Jurkat, Clone E6-1 (cell line): ENCODE data around the gene OSBPL8.
A peak's percentile ranks its signal among the peaks of the same experiment; 100 is the strongest.
"Not testable (repeated sequence)": the region's sequence is repeated elsewhere in the genome, so short reads cannot be mapped to it uniquely, and the experiment has no call there.

Experiments
- DNase-seq: peaks from one replicate; pipeline ENCODE4 v3.0.0-alpha.2; 2011; ENCODE audit warnings: low read depth, low spot score
- H3K4me3 ChIP-seq: 2 replicates; pipeline ENCODE4 v1.5.1; 2011; ENCODE audit warnings: mild to moderate bottlenecking, low read length, control low read depth, moderate library complexity

Gene OSBPL8

DNA sequence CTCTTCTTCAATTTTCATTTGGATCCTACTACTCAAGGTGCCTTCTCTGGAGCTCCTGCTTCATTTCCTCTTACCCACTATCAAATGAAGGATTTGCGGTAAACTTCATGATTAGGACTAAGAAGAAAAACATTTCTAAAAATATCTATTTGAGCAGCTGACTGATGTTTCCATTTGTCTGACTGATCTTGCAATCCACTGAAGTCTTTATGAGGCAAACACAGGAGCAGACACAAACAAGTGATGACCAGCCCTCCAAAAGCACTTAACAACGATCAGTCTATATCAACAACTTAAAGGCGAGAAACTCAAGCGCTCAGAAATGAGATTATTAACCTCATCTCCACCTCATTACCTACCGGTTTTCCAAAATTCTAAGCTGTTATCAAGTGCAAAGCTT lies 26.2 kb downstream of the OSBPL8 start:
- no peak overlapping the region for H3K4me3 ChIP-seq
- no peak for DNase-seq

DNA sequence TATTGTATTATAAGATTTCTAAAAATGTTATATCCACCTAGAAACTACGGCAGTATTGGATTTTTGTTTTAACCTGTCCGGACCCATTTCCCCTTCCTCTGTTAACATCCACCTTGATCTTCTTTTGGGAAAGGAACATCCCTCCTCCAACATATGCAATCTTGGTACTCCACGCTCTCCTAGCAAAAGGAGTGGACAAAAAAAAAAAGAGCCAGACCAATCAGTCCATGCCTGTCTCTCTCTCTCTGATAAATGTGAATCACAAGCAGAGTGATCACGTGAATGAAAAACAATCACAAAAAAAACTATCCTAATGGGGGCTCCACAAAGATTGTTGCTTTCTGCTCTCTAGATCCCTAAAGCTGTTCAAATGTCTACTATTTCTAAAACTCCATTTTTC lies 27.1 kb downstream of the OSBPL8 start:
- DNase-seq = no peak
- H3K4me3 ChIP-seq = no peak overlapping the region

DNA sequence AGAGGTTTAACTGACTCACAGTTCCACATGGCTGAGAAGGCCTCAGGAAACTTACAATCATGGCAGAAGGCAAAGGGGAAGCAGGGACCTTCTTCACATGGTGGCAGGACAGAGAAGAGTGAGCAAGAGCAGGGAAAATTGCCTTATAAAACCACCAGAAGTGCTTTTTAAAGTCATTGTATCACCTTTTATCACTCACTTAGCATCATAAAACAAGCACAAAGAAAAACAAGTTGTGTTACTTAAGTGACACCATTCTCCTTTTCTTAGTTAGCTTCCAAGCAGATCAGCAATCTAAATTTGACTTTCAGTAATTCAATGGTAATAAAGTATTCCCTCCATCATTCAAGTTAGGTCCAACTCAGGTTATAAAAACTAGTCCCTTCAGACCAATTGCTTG lies 28.5 kb downstream of the OSBPL8 start:
- H3K4me3 ChIP-seq = no peak overlapping the region
- DNase-seq = no peak

DNA sequence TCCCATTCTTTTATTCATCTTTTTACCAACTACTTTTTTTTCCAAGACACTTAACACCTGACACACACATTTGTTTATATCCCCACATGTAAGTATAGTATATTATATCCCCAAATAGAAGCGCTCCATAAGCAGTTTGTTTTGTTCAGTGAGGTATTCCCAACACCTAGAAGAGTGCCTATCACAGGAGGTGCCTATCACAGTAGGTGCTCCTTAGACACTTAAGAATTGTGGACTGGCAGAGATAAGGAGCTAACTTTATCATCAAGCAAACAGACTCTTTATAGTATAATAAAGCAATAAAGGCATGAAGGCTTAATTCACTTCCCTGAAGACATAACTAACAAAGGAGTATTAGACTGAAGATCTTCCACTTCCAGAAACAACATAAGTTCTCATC lies 29.1 kb downstream of the OSBPL8 start:
- DNase-seq = no peak
- H3K4me3 ChIP-seq = no peak overlapping the region

DNA sequence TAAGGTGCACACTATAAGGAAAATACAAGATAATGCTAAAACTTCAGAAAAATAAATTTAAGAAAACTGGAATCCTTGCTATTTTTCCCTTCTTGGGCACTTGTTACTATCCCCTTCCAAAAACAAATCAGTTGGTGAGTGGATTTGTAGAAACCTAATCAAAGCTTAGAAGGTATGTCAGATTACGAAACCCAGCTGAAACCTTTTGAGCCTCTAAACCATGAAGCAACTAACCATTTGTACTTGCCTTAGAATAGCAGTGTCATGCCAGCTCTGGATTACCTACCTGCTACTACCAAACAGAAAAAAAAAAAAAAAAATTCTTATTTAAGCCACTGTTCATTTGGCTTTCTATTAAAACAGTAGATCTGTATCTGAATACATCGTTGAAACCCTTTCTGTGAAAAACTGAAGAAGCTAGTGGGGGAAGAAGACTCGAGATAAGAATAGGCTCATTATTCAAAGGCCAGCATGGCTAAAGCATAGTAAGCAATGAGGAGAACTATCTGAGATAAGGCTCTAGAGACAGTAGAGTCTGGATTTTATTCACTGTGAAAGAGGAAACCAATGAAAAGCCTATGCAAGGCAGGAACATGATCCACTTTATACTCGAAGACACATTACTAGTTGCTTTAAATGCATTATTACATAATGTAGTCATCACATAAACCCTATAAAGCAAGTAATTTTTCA lies 30.2 kb downstream of the OSBPL8 start:
- no peak for DNase-seq
- no peak overlapping the region for H3K4me3 ChIP-seq

DNA sequence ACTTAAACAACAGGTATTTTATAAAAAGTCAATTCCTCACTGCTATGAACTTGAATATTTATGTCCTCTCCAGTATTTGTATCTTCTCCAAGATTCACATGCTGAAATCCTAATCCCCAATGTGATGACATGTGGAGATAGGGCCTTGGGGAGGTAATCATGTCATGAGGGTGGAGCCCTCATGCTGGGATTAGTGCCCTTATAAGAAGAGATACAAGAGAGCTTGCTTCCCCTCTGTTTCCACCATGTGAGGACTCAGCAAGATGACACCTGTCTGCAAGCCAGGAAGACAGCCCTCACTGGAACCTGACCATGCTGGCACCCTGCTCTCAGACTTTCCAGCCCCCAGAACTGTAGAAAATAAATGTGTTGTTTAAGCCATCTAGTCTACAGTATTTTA lies 36.2 kb downstream of the OSBPL8 start:
- no peak for DNase-seq
- no peak overlapping the region for H3K4me3 ChIP-seq

DNA sequence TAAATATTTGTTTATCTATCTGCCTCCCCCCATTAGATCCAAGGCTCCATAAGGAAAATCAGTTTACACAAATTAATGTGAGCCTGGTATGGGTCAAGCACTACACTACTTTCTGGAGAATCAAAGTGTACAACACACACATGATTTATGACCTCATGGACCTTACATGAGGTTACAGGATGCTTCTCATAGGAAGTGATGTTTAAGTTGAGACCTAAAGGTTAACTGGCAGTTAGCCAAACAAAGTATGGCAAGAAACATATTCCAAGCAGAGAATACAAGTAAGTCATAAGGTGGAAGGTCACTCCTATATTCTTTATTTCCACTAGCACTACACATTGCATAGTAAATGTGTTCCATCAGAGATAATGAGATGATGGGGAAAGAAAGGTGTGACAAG lies 39.2 kb downstream of the OSBPL8 start:
- no peak for DNase-seq
- no peak overlapping the region for H3K4me3 ChIP-seq

DNA sequence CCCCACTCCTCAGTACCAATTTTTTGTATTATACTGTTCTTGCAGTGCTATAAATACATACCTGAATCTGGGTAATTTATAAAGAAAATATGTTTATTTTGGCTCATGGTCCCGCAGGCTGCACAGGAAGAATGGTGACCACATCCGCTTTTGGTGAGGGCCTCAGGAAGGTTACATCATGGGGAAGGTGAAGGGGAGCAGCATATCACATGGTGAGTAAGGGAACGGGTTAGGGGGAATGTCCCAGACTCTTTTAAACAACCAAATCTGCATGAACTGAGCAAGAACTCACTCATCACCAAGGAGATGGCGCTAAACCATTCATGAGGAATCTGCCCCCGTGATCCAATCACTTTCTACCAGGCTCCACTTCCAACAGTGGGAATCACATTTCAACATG lies 40.0 kb downstream of the OSBPL8 start:
- no peak overlapping the region for H3K4me3 ChIP-seq
- DNase-seq = peak; percentile 26

DNA sequence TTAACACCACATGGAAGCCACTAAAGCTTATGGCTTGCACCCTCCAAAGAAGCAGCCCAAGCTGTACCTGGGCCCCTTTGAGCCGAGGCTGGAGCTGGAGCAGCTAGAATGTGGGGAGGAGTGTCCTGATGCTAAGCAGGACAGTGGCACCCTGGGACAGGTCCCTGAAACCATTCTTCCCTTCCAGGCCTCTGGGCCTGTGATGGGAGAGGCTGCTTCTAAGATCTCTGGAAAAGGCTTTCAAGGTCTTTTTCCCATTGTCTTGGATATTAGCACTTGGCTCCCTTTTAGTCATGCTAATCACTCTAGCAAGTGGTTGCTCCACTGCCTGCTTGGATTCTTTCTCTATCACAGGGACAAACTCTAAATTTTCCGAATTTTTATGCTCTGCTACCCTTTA lies 40.9 kb downstream of the OSBPL8 start:
- no peak for DNase-seq
- no peak overlapping the region for H3K4me3 ChIP-seq

DNA sequence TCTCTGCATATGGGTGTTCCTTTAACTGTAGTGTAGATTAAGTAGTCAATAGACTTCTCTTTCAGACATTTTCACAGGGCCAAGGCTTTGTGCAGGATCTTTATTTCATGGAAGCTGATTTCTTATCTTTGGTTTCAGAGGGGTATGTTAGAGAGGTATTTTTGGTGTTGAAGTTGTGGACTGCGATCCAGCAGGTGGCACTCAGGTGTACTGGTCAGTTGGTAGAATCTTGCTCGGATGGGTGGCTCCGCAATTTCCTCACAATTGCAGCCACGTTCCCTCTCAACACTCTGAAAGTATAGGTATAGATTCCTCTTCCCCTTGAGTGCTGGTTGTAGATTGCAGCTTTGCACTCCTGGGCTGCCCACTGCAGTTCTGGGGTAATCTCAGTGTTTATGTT lies 44.3 kb downstream of the OSBPL8 start:
- H3K4me3 ChIP-seq = no peak overlapping the region
- DNase-seq = no peak

DNA sequence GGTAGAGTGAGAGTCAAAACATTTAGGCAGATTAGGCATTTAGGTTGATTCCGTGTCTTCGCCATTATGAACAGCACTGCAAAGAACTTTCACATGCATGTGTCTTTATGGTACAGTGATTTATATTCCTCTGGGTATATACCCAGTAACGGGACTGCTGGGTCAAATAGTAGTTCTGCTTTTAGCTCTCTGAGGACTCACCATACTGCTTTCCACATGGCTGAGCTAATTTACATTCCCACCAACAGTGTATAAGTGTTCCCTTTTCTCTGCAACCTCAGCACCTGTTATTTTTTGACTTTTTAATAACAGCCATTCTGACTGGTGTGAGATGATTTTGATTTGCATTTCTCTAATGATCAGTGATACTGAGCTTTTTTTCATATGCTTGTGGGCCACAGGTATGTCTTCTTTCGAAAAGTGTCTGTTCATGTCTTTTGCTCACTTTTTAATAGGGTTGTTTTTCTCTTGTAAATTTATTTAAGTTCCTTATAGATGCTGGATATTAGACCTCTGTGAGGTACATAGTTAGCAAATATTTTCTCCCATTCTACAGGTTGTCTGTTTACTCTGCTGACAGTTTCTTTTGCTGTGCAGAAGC lies 48.4 kb downstream of the OSBPL8 start:
- not testable (repeated sequence) for H3K4me3 ChIP-seq, DNase-seq

DNA sequence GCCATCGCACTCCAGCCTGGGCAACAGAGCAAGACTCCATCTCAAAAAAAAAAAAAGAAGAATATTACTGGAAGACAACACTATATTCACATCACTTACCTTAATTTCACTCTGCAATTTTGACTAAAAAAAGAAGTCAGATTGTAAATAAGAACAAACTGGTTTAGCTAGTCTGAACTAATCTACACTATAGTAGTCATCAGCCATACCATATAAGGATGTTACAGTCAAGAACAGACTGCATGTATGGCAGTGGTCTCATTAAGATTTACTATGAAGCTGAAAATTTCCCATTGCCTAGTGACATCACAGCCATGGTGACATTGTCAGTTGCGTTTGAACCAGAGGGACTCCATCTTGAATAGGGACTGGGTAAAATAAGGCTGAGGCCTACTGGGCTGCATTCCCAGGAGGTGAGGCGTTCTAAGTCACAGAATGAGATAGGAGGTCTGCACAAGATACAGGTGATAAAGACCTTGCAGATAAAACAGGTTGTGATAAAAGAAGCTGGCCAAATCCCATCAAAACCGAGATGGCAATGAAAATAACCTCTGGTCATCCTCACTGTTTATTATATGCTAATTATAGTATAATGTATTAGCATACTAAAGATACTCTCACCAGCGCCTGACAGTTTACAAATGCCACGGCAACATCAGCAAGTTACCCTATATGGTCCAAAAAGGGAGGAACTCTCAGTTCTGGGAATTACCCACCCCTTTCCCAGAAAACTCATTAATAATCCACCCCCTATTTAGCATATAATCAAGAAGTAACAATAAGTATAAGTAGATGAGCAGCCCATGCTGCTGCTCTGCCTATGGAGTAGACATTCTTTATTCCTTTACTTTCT lies 51.2 kb downstream of the OSBPL8 start:
- no peak for DNase-seq
- H3K4me3 ChIP-seq = no peak overlapping the region

DNA sequence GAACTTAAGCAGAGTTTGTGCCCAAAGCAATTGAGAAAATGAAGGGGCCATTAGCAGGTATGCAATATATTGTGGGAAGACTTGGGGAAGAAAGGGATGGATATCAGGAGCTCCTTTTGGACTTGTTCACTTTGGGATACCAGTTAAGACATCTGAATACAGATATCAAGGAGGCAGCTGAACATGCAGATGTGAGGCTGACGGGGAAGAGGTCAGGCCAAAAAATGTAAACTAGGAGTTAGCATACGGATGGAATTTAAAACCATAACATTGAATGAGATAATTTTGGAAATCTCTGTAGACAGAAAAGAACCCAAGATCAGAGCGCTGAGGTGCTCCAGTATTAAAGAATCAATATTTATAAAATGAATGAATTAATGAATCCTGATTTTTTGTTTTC lies 53.4 kb downstream of the OSBPL8 start:
- DNase-seq = no peak
- no peak overlapping the region for H3K4me3 ChIP-seq

DNA sequence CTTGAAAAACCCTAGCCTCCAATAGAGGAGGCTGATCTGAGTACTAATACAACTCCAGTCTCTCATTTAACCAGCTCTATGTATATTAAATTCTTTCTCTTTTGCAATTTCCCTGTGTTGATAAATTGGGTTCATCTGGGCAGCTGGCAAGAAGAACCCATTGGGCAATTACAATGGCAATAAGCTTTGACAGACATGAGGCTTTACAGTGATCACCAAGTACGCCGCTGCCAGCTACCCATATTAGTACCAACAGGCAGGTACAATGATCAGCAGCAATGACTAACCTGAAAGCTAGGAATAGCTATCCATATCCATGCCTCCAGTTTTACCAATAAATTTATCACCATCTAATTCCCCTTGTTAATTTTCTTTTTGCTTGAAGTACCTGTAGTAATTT lies 54.5 kb downstream of the OSBPL8 start:
- no peak overlapping the region for H3K4me3 ChIP-seq
- no peak for DNase-seq

DNA sequence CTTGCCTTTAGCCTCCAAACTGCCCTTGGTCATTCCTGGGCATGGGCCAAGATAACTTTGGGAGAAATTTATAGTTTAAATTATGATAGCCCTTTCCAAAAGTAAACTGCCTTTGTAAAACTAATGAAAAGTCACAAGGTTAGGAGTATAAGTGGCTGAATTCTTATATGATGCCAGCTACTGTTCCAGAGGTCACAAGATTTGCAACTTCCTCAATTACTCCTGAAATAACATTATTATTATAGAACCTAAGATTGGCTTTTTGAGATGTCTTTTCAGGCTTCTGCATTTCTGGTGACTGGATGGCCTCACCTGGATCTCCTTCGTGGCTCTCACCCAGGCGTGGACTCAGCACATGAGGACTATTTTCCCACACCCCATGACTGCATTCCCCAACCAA lies 55.0 kb downstream of the OSBPL8 start:
- no peak for DNase-seq
- H3K4me3 ChIP-seq = no peak overlapping the region

DNA sequence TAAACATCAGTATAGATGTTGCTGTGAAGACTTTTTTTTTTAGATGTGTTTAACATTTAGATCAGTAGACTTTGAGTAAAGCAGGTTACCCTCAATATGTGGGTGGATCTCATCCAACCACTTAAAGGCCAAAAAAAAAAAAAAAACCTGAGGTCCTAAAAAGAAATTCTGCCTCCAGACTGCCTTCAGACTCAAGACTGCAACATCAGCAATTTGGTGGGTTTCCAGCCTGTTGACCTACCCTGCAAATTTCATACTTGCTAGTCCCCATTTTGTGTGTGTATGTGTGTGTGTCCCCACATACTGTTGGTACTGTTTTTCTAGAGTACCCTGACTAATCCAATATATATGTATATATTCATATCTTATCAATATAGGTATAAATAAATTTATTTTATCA lies 55.6 kb downstream of the OSBPL8 start:
- no peak overlapping the region for H3K4me3 ChIP-seq
- no peak for DNase-seq

DNA sequence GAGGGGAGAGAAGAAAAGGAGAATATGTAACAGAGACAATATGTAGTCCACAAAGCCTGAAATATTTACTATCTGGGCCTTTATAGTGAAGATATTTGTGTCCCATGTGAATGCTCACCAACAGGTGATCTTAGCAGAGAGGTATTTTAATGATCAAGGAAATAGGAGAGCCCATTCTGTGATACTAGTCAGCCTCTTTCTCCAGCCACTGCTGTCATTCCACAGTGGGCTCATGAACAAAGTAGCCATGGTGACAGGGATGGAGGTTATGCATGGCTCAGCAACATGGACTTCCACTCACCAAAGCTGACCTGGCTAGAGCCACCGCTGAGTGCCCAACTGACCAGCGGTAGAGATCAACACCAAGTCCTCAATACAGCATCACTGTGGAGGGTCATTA lies 58.2 kb downstream of the OSBPL8 start:
- H3K4me3 ChIP-seq = no peak overlapping the region
- no peak for DNase-seq

DNA sequence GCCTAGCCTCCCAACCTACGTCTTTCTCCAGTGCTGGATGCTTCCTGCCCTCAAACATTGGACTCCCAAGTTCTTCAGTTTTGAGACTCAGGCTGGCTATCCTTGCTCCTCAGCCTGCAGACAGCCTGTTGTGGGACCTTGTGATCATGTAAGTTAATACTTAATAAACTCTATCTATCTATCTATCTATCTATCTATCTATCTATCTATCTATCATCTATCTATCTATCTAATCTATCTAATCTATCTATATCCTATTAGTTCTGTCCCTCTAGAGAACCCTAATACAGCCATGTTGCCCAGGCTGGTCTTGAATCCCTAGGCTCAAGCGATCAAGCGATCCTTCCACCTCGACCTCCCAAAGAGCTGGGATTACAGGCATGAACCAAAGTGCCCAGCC lies 60.4 kb downstream of the OSBPL8 start:
- H3K4me3 ChIP-seq, DNase-seq: not testable (repeated sequence)

DNA sequence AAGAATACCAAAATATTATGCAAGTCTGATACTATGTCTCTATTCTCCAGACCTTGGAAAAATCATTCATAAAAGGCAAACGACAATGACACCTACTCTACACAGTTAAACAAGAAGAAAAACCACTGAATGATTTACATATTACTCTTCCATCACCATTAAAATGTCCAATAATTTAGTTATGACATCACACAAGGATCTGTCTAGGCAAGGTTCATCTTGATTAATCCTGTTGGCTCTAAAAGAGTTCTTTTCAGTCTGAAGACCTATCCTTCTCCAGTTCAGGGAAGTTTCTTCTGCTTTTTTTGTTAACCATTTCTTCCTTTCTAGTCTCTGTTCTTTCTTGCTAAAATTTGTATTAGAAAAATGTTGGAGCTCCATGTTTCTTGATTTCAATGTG lies 64.0 kb downstream of the OSBPL8 start:
- DNase-seq = no peak
- H3K4me3 ChIP-seq = no peak overlapping the region

DNA sequence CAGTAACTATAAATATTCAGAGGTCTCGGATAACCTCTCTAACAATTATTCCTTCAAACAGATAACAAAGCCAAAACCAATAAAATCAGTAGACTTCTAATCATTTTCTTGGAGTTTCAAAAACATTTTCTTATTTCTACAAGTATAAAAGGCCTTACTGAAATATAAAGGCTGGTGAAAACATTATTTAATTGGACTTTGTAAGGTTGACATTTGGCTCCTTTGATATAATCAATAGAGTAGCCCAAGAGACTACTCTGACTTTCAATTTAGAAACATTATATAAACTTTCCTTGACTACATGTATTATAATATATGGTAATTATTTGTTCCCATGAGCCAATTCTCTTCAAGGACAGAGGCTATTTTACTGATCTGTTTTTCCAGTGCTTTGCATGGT lies 68.3 kb downstream of the OSBPL8 start:
- no peak overlapping the region for H3K4me3 ChIP-seq
- DNase-seq = no peak
